Smooth muscle cell (in vitro differentiated cells): ENCODE measurements around the gene FUT7. TPM values are rescaled to one million over a fixed set of nuclear protein-coding genes. Genes with fewer than 3 reads are reported as not detected.

Source experiments
- DNase-seq: peaks from one replicate; lab custom pipeline; 2025; ENCODE audit not compliant: unreplicated experiment; lab: John Stamatoyannopoulos, UW
- H2AFZ ChIP-seq: fragments of 200-600 bp; sonication (generic); 2 replicates; pipeline ENCODE4 v1.6.0; 2016; ENCODE audit warnings: antibody characterized with exemption, low read depth, mild to moderate bottlenecking
- H3F3A ChIP-seq: fragments of 200-600 bp; sonication (generic); 2 replicates; pipeline ENCODE4 v1.6.0; 2017; ENCODE audit warnings: antibody characterized with exemption, low read depth
- H3K27ac ChIP-seq: fragments of 200-600 bp; sonication (generic); 2 replicates; pipeline ENCODE4 v1.5.1; 2016; ENCODE audit warnings: low read depth, mild to moderate bottlenecking
- H3K27me3 ChIP-seq: fragments of 200-600 bp; sonication (generic); 2 replicates; pipeline ENCODE4 v1.6.1; 2016; ENCODE audit warnings: low read depth, mild to moderate bottlenecking
- H3K36me3 ChIP-seq: fragments of 200-600 bp; sonication (generic); 2 replicates; pipeline ENCODE4 v1.5.1; 2016; ENCODE audit warnings: low read depth
- H3K4me1 ChIP-seq: fragments of 200-600 bp; sonication (generic); 2 replicates; pipeline ENCODE4 v1.5.1; 2016; ENCODE audit warnings: low read depth
- H3K4me2 ChIP-seq: fragments of 200-600 bp; sonication (generic); 2 replicates; pipeline ENCODE4 v1.6.0; 2016; ENCODE audit warnings: mild to moderate bottlenecking
- H3K4me3 ChIP-seq: fragments of 200-600 bp; sonication (generic); 2 replicates; pipeline ENCODE4 v1.5.1; 2016; ENCODE audit warnings: mild to moderate bottlenecking
- H3K79me2 ChIP-seq: fragments of 200-600 bp; sonication (generic); 2 replicates; pipeline ENCODE4 v1.6.0; 2016; ENCODE audit warnings: low read depth, mild to moderate bottlenecking
- H3K9ac ChIP-seq: fragments of 200-600 bp; sonication (generic); 2 replicates; pipeline ENCODE4 v1.6.0; 2016; ENCODE audit warnings: low read depth
- H3K9me3 ChIP-seq: fragments of 200-600 bp; sonication (generic); replicated peaks from 2 replicates; pipeline ENCODE4 v1.5.1; 2016; ENCODE audit warnings: low read depth
- H4K20me1 ChIP-seq: fragments of 200-600 bp; sonication (generic); 2 replicates; pipeline ENCODE4 v1.6.0; 2016; ENCODE audit warnings: low read depth
- WGBS: methylation state at CpG from one replicate; pipeline ENCODE4 v1.1.7; 2016; ENCODE audit warnings: low lambda C conversion rate; 5-methylcytosine and 5-hydroxymethylcytosine counted together
- polyA plus RNA-seq: library from polyadenylated mRNA; unstranded; fragments of >200 nt; fragmentation: Nextera tagmentation; extraction: Ambion mirVana; gene quantifications from 2 replicates; pipeline ENCODE4 v1.2.1, GENCODE V29; 2016
- total RNA-seq: library from RNA; depleted of rRNA; stranded (reverse); fragments of >200 nt; gene quantifications from 2 replicates; pipeline ENCODE4 v1.2.3, GENCODE V29; 2014
- TF ChIP-seq, protein P1 (sequence below): fragments of 200-600 bp; sonication (generic); IDR thresholded peaks from 2 replicates; pipeline ENCODE4 v1.5.1; 2017; ENCODE audit warnings: borderline replicate concordance, mild to moderate bottlenecking, antibody characterized with exemption; ENCODE audit not compliant: insufficient read depth, poor library complexity, severe bottlenecking

The FUT7 gene
- total and polyA plus RNA-seq, 2 experiments from 2014 or later: not detected

DNA sequence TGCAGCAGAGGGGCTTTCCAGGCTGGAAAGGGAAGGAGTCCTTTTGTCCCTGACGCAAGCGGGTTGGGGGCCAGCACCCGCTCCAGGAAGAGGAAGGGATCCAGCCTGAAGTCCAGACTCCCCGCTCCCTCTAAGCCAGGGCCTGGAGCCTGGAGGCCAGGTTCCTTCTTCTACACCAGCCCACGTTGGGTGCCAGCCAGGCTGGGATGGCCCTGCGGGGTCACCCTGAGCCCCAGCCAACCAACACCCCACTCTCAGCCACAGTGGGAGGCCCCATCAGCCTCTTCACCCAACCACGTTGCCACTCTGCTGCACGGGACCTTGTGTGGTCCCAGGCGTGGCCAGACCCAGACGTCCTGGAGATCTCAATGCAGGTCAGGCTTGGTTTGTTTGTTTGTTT, 970 bp upstream of the FUT7 start:
- no peak overlapping the region for H3K4me2 ChIP-seq
- H3K36me3 ChIP-seq: no peaks in the 10 kb centered on the region
- H2AFZ ChIP-seq: no peak overlapping the region
- H3K4me3 ChIP-seq: no peak overlapping the region
- DNase-seq: no peak
- H3K4me1 ChIP-seq: peaks cover 9% of the 10 kb centered on the region
- H3K9ac ChIP-seq: no peak overlapping the region
- no peaks in the 10 kb centered on the region for H4K20me1 ChIP-seq
- no peaks in the 10 kb centered on the region for H3K79me2 ChIP-seq
- no peaks in the 10 kb centered on the region for H3F3A ChIP-seq
- 93% methylated on average over 10 of the region's 10 CpGs for WGBS
- H3K27ac ChIP-seq: no peak overlapping the region
- H3K27me3 ChIP-seq: no peaks in the 10 kb centered on the region
- no peaks in the 10 kb centered on the region for H3K9me3 ChIP-seq
- TF ChIP-seq, protein P1, sequence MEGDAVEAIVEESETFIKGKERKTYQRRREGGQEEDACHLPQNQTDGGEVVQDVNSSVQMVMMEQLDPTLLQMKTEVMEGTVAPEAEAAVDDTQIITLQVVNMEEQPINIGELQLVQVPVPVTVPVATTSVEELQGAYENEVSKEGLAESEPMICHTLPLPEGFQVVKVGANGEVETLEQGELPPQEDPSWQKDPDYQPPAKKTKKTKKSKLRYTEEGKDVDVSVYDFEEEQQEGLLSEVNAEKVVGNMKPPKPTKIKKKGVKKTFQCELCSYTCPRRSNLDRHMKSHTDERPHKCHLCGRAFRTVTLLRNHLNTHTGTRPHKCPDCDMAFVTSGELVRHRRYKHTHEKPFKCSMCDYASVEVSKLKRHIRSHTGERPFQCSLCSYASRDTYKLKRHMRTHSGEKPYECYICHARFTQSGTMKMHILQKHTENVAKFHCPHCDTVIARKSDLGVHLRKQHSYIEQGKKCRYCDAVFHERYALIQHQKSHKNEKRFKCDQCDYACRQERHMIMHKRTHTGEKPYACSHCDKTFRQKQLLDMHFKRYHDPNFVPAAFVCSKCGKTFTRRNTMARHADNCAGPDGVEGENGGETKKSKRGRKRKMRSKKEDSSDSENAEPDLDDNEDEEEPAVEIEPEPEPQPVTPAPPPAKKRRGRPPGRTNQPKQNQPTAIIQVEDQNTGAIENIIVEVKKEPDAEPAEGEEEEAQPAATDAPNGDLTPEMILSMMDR: no peak

DNA sequence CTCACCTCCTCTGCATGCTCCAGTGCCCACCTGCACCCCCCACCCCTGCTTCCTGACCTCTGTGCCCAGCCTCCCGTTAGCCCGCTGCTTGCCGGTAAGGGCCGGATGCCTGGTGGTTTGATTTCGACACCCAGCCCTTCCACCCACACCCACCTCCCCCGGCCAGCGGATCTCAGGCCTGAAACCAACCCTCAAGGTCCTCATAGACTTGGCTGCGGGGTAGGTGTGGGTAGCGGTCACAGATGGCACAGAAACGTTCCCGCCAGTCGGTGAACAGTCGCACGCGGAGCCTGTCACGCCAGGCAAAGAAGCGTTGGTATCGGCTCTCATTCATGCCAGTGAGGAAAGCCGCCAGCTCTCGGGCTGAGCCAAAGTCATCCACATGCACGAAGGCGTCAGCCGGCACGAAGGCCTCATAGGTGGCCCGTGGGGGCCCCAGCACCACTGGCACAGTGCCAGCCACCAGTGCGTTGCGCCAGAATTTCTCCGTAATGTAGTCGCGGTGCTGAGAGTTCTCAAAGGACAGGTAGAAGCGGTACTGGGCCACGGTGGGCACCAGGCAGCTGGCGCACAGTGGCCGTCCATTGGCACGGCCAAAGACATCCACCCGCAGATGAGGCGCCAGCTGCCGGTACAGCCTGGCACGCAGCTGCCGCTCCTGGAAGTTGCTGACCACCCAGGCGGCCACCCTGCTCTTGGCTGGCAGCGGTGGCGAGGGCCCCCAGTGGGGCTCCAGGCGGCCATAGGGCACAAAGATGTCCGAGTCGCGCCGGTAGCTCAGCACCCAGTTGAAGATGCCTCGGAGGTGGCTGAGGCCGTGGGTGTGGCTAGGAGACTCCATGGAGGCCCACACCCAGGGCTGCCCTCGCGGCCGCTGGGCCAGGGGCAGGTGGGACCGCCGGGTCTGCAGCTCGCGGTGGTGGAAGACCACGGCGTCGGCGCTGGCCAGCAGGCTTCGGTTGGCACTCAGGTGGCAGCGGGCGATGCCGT, 1.1 kb downstream of the FUT7 start:
- Histone ChIP-seq H4K20me1 (peaks cover 5% of the 10 kb centered on the region), H3K4me2 (no peak overlapping the region), H3K9ac (no peak overlapping the region), H3K4me3 (no peak overlapping the region), H3K27ac (no peak overlapping the region), H3K36me3 (no peaks in the 10 kb centered on the region), H3K4me1 (peaks cover 14% of the 10 kb centered on the region), H3F3A (no peaks in the 10 kb centered on the region), H3K9me3 (no peaks in the 10 kb centered on the region), H3K79me2 (no peaks in the 10 kb centered on the region), H2AFZ (no peak overlapping the region), H3K27me3 (no peaks in the 10 kb centered on the region)
- DNase-seq: no peak
- 93% methylated on average over 64 of the region's 65 CpGs for WGBS
- TF ChIP-seq, protein P1: no peak

DNA sequence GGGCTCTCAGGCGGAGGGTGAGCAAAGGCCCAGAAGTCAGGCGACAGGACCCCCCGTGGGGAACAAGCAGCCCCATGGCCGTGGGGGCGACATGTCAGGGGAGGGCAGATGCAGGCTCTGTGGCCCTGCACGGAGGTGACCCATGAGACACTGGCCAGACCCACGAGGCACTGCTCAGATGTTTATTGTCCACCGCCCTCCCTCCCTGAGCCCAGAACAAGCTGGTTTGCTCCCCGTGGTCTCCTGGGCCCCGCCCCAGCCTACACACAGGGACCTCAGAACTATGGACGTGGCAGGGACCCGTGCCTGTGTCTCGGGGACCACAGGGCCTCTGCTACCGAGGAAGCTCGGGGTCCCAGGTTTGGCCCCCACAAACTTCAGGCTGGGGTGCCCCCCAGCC, 1.9 kb downstream of the FUT7 start:
- Histone ChIP-seq H3K4me1 (peaks cover 14% of the 10 kb centered on the region), H3F3A (no peaks in the 10 kb centered on the region), H3K4me2 (no peak overlapping the region), H3K4me3 (no peak overlapping the region), H3K9ac (no peak overlapping the region), H3K36me3 (no peaks in the 10 kb centered on the region), H3K79me2 (no peaks in the 10 kb centered on the region), H2AFZ (no peak overlapping the region), H3K27ac (no peak overlapping the region), H3K9me3 (no peaks in the 10 kb centered on the region), H3K27me3 (no peaks in the 10 kb centered on the region), H4K20me1 (peaks cover 5% of the 10 kb centered on the region)
- DNase-seq: no peak
- TF ChIP-seq, protein P1: no peak
- 81% methylated on average over 14 of the region's 15 CpGs for WGBS
